H9 (cell line): ENCODE results near the gene IL31RA. TPM values are rescaled to one million over a fixed set of nuclear protein-coding genes. Genes with fewer than 3 reads are reported as not detected.

Experiments
- DNase-seq: peaks from one replicate; pipeline ENCODE4 v3.0.0-alpha.2; 2017
- H2AFZ ChIP-seq: one replicate; pipeline ENCODE4 v1.6.1; 2013; ENCODE audit warnings: mild to moderate bottlenecking, low read length, control low read depth, moderate library complexity
- H2AK5ac ChIP-seq: 2 replicates; pipeline ENCODE4 v1.6.1; 2013; ENCODE audit warnings: low read length, control low read depth, mixed read lengths; ENCODE audit not compliant: insufficient read length
- H2BK120ac ChIP-seq: one replicate; pipeline ENCODE4 v1.6.1; 2013; ENCODE audit warnings: low read depth, mild to moderate bottlenecking, low read length, control low read depth, inconsistent platforms; ENCODE audit not compliant: poor library complexity, severe bottlenecking
- H2BK12ac ChIP-seq: 2 replicates; pipeline ENCODE4 v1.6.1; 2013; ENCODE audit warnings: low read length, control low read depth, mixed read lengths, low read depth; ENCODE audit not compliant: insufficient read length
- H2BK15ac ChIP-seq: 2 replicates; pipeline ENCODE4 v1.6.1; 2013; ENCODE audit warnings: low read depth, low read length, control low read depth
- H2BK20ac ChIP-seq: one replicate; pipeline ENCODE4 v1.6.1; 2013; ENCODE audit warnings: low read depth, mild to moderate bottlenecking, low read length, control low read depth, inconsistent platforms; ENCODE audit not compliant: poor library complexity, severe bottlenecking
- H2BK5ac ChIP-seq: 2 replicates; pipeline ENCODE4 v1.6.1; 2013; ENCODE audit warnings: low read length, control low read depth, mixed read lengths; ENCODE audit not compliant: insufficient read length
- H3K14ac ChIP-seq: 2 replicates; pipeline ENCODE4 v1.6.1; 2013; ENCODE audit warnings: low read length, control low read depth; ENCODE audit not compliant: insufficient read depth
- H3K18ac ChIP-seq: 2 replicates; pipeline ENCODE4 v1.6.1; 2013; ENCODE audit warnings: low read depth, mild to moderate bottlenecking, mixed read lengths, low read length, control low read depth; ENCODE audit not compliant: insufficient read length
- H3K23ac ChIP-seq: 2 replicates; pipeline ENCODE4 v1.6.1; 2013; ENCODE audit warnings: low read length, control low read depth, mixed read lengths, low read depth; ENCODE audit not compliant: insufficient read length
- H3K23me2 ChIP-seq: 2 replicates; pipeline ENCODE4 v1.6.1; 2013; ENCODE audit warnings: low read depth, mild to moderate bottlenecking, mixed read lengths, low read length, control low read depth; ENCODE audit not compliant: insufficient read length, poor library complexity, severe bottlenecking
- H3K27ac ChIP-seq: 2 replicates; pipeline ENCODE4 v1.5.1; 2013; ENCODE audit warnings: low read length, control low read depth, mixed read lengths, low read depth; ENCODE audit not compliant: insufficient read length
- H3K27me3 ChIP-seq: 2 replicates; pipeline ENCODE4 v1.6.1; 2013; ENCODE audit warnings: low read length, control low read depth, inconsistent platforms; ENCODE audit not compliant: insufficient read depth
- H3K4ac ChIP-seq: 2 replicates; pipeline ENCODE4 v1.6.1; 2013; ENCODE audit warnings: low read depth, mild to moderate bottlenecking, control low read depth, inconsistent platforms, low read length, moderate library complexity
- H3K4me1 ChIP-seq: 2 replicates; pipeline ENCODE4 v1.6.1; 2013; ENCODE audit warnings: low read length, control low read depth, inconsistent platforms; ENCODE audit not compliant: insufficient read depth
- H3K4me2 ChIP-seq: 2 replicates; pipeline ENCODE4 v1.6.1; 2013; ENCODE audit warnings: low read length, control low read depth, mixed read lengths; ENCODE audit not compliant: insufficient read length, insufficient read depth
- H3K56ac ChIP-seq: 2 replicates; pipeline ENCODE4 v1.6.1; 2013; ENCODE audit warnings: low read depth, mild to moderate bottlenecking, mixed read lengths, low read length, control low read depth; ENCODE audit not compliant: insufficient read length
- H3K79me1 ChIP-seq: 2 replicates; pipeline ENCODE4 v1.6.1; 2013; ENCODE audit warnings: low read depth, mild to moderate bottlenecking, moderate library complexity, low read length, control low read depth, inconsistent platforms; ENCODE audit not compliant: insufficient read depth, poor library complexity, severe bottlenecking
- H3K79me2 ChIP-seq: 2 replicates; pipeline ENCODE4 v1.6.1; 2013; ENCODE audit warnings: low read length, control low read depth, inconsistent platforms; ENCODE audit not compliant: insufficient read depth
- H3K9ac ChIP-seq: 2 replicates; pipeline ENCODE4 v1.6.1; 2013; ENCODE audit warnings: low read length, control low read depth, mixed read lengths; ENCODE audit not compliant: insufficient read length; ENCODE audit errors: extremely low read depth
- H3K9me3 ChIP-seq: one replicate; pipeline ENCODE4 v1.6.1; 2013; ENCODE audit warnings: low read depth, low read length, inconsistent platforms; ENCODE audit not compliant: control insufficient read depth
- H3T11ph ChIP-seq: one replicate; pipeline ENCODE4 v1.6.1; 2013; ENCODE audit warnings: mild to moderate bottlenecking, low read length, control low read depth, inconsistent platforms
- H4K20me1 ChIP-seq: one replicate; pipeline ENCODE4 v1.6.1; 2013; ENCODE audit not compliant: control insufficient read depth, insufficient read length, insufficient read depth
- H4K5ac ChIP-seq: 2 replicates; pipeline ENCODE4 v1.6.1; 2013; ENCODE audit warnings: low read depth, mild to moderate bottlenecking, mixed read lengths, low read length, control low read depth; ENCODE audit not compliant: insufficient read length
- H4K8ac ChIP-seq: replicated peaks from 2 replicates; pipeline ENCODE4 v1.6.1; 2013; ENCODE audit warnings: low read length, control low read depth, mixed read lengths, low read depth; ENCODE audit not compliant: insufficient read length
- H4K91ac ChIP-seq: 2 replicates; pipeline ENCODE4 v1.6.1; 2013; ENCODE audit warnings: low read depth, mild to moderate bottlenecking, moderate library complexity, mixed read lengths, low read length, control low read depth; ENCODE audit not compliant: insufficient read length
- H3K27ac Mint-ChIP-seq, 3 experiments: 2 replicates in 2 of 3; 3 replicates in 1 of 3; pipeline ENCODE4 v1.8.0; 2020 to 2021; ENCODE audit warnings: mixed read lengths in 3 of 3, mild to moderate bottlenecking in 1 of 3, moderate library complexity in 1 of 3
- H3K27me3 Mint-ChIP-seq: 2 replicates; pipeline ENCODE4 v1.8.0; 2021; ENCODE audit warnings: low read depth, mild to moderate bottlenecking, moderate library complexity, mixed read lengths
- H3K36me3 Mint-ChIP-seq, 3 experiments: 2 replicates in 2 of 3; 3 replicates in 1 of 3; pipeline ENCODE4 v1.8.0; 2020 to 2021; ENCODE audit warnings: low read depth in 3 of 3, mixed read lengths in 3 of 3; ENCODE audit not compliant: insufficient read depth in 1 of 3
- H3K4me1 Mint-ChIP-seq, 2 experiments: 2 replicates each; pipeline ENCODE4 v1.8.0; 2020; ENCODE audit warnings: mixed read lengths in 2 of 2
- H3K4me3 Mint-ChIP-seq, 2 experiments: 2 replicates in 1 of 2; 3 replicates in 1 of 2; pipeline ENCODE4 v1.8.0; 2020 to 2021; ENCODE audit warnings: mild to moderate bottlenecking in 2 of 2, mixed read lengths in 2 of 2, moderate library complexity in 1 of 2
- H3K9me3 Mint-ChIP-seq, 2 experiments: 2 replicates in 1 of 2; 3 replicates in 1 of 2; pipeline ENCODE4 v1.8.0; 2020; ENCODE audit warnings: mild to moderate bottlenecking in 2 of 2, mixed read lengths in 2 of 2, moderate library complexity in 1 of 2
- WGBS: extraction: QIAGEN DNeasy Blood & Tissue Kit; methylation state at CpG from one replicate; pipeline ENCODE4 v1.1.7; 2013; ENCODE audit warnings: missing lambda C conversion rate, low lambda C conversion rate, mixed read lengths; ENCODE audit not compliant: insufficient read length; ENCODE audit errors: extremely low coverage; 5-methylcytosine and 5-hydroxymethylcytosine counted together
- total RNA-seq: library from RNA; stranded (reverse); gene quantifications from 2 replicates; pipeline ENCODE4 v1.2.1, GENCODE V29; 2021
- TF ChIP-seq, protein P1 (sequence below): fragments of 200-600 bp; sonication (generic); conservative IDR thresholded peaks from 3 replicates; pipeline ENCODE4 v1.8.0; 2021; ENCODE audit warnings: antibody characterized with exemption, mild to moderate bottlenecking

The IL31RA gene
- total RNA-seq, 1 experiment from 2014 or later = 0.11 TPM

GRCh38 chr5:55856516-55857246 is 5.5 kb downstream of the IL31RA start:
- no peak overlapping the region for H2AK5ac ChIP-seq
- no peaks in the 10 kb centered on the region for H3K4me1 ChIP-seq
- H3K14ac ChIP-seq = no peak overlapping the region
- no peak overlapping the region for H2BK5ac ChIP-seq
- H3K9me3 ChIP-seq = no peaks in the 10 kb centered on the region
- H3K79me1 ChIP-seq = no peaks in the 10 kb centered on the region
- no peak overlapping the region for H3K9ac ChIP-seq
- no peak overlapping the region for H2BK15ac ChIP-seq
- no peak overlapping the region for H3K4me2 ChIP-seq
- Mint-ChIP-seq H3K27me3 (no peaks in the 10 kb centered on the region; the same call in 1 of the 2 replicates), H3K27ac (no peak overlapping the region), H3K4me3 (no peak overlapping the region), H3K4me1 (peaks cover 4 to 5% of the 10 kb centered on the region in 2 experiments; a peak in 1 of 4 replicates), H3K9me3 (peaks cover 5 to 8% of the 10 kb centered on the region in 2 experiments; a peak in 4 of 5 replicates), H3K36me3 (peaks cover 0 to 4% (median 0%) of the 10 kb centered on the region in 3 experiments; a peak in 2 of 7 replicates)
- no peak overlapping the region for H3T11ph ChIP-seq
- no peak overlapping the region for H2AFZ ChIP-seq
- H3K4ac ChIP-seq = no peak overlapping the region
- no peak for DNase-seq
- no peak overlapping the region for H3K23ac ChIP-seq
- no peak overlapping the region for H2BK20ac ChIP-seq
- no peak overlapping the region for H2BK12ac ChIP-seq
- no peak overlapping the region for H4K8ac ChIP-seq
- no peak overlapping the region for H3K56ac ChIP-seq
- no peak overlapping the region for H2BK120ac ChIP-seq
- H4K91ac ChIP-seq = no peak overlapping the region
- no CpG with 5 or more reads among the region's 5 CpGs for WGBS
- H4K5ac ChIP-seq = no peak overlapping the region
- no peaks in the 10 kb centered on the region for H3K23me2 ChIP-seq
- H3K27me3 ChIP-seq = no peaks in the 10 kb centered on the region
- no peaks in the 10 kb centered on the region for H3K79me2 ChIP-seq
- no peak overlapping the region for H3K18ac ChIP-seq
- TF ChIP-seq, protein P1, sequence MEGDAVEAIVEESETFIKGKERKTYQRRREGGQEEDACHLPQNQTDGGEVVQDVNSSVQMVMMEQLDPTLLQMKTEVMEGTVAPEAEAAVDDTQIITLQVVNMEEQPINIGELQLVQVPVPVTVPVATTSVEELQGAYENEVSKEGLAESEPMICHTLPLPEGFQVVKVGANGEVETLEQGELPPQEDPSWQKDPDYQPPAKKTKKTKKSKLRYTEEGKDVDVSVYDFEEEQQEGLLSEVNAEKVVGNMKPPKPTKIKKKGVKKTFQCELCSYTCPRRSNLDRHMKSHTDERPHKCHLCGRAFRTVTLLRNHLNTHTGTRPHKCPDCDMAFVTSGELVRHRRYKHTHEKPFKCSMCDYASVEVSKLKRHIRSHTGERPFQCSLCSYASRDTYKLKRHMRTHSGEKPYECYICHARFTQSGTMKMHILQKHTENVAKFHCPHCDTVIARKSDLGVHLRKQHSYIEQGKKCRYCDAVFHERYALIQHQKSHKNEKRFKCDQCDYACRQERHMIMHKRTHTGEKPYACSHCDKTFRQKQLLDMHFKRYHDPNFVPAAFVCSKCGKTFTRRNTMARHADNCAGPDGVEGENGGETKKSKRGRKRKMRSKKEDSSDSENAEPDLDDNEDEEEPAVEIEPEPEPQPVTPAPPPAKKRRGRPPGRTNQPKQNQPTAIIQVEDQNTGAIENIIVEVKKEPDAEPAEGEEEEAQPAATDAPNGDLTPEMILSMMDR = no peak
- H3K27ac ChIP-seq = no peak overlapping the region
- no peaks in the 10 kb centered on the region for H4K20me1 ChIP-seq
